OCI-LY7 (cell line): Measurements from ENCODE around the gene PPP6R3.

Experiments used
- EZH2phosphoT487 ChIP-seq: fragments of 200-600 bp; sonication (generic); IDR thresholded peaks from 2 replicates; pipeline ENCODE4 v1.6.1; 2018; ENCODE audit warnings: low read depth, borderline replicate concordance, mild to moderate bottlenecking, mixed run types, antibody characterized with exemption, low read length, moderate library complexity, mixed read lengths
- TF ChIP-seq, protein P1 (sequence below): fragments of 200-600 bp; sonication (generic); conservative IDR thresholded peaks from 2 replicates; pipeline ENCODE4 v1.5.1; 2014; ENCODE audit warnings: mild to moderate bottlenecking, antibody characterized with exemption, low read length, moderate library complexity, mixed read lengths

DNA sequence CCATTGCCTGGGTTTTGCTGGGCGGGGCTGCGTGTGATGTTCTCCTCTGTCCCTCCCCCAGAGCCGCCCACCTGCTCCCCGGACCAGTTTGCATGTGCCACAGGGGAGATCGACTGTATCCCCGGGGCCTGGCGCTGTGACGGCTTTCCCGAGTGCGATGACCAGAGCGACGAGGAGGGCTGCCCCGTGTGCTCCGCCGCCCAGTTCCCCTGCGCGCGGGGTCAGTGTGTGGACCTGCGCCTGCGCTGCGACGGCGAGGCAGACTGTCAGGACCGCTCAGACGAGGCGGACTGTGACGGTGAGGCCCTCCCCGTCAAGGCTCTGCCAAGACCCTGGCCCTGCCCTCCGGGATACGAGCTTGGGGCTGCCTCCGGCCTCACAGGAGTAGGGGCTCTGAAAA, 27.0 kb upstream of the PPP6R3 start:
- TF ChIP-seq, protein P1, sequence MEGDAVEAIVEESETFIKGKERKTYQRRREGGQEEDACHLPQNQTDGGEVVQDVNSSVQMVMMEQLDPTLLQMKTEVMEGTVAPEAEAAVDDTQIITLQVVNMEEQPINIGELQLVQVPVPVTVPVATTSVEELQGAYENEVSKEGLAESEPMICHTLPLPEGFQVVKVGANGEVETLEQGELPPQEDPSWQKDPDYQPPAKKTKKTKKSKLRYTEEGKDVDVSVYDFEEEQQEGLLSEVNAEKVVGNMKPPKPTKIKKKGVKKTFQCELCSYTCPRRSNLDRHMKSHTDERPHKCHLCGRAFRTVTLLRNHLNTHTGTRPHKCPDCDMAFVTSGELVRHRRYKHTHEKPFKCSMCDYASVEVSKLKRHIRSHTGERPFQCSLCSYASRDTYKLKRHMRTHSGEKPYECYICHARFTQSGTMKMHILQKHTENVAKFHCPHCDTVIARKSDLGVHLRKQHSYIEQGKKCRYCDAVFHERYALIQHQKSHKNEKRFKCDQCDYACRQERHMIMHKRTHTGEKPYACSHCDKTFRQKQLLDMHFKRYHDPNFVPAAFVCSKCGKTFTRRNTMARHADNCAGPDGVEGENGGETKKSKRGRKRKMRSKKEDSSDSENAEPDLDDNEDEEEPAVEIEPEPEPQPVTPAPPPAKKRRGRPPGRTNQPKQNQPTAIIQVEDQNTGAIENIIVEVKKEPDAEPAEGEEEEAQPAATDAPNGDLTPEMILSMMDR, result no peak
- no peak for TF ChIP-seq EZH2phosphoT487
